B cell (primary cell): ENCODE data around the gene ATG3.

Source experiments
- CTCF ChIP-seq: fragments of 200-600 bp; IDR thresholded peaks from one replicate; pipeline ENCODE4 v1.8.0; 2022; ENCODE audit warnings: antibody characterized with exemption, mild to moderate bottlenecking
- EZH2 ChIP-seq: IDR thresholded peaks from 2 replicates; pipeline ENCODE4 v1.6.1; 2012; ENCODE audit warnings: borderline replicate concordance, low read depth, mild to moderate bottlenecking, moderate library complexity, low read length; ENCODE audit not compliant: insufficient read depth, poor library complexity, severe bottlenecking

GRCh38 chr3:112560721-112561483 lies 860 bp downstream of the ATG3 start:
- TF ChIP-seq CTCF, result no peak
- TF ChIP-seq EZH2, result no peak
